NCI-H82 treated with DMSO at 0.1 percent for 48 hours (cell line): ENCODE measurements around the gene GORASP1.

Source experiments
- DNase-seq: peaks from one replicate; lab custom pipeline; 2025; ENCODE audit not compliant: unreplicated experiment; lab: John Stamatoyannopoulos, UW

Gene GORASP1

GRCh38 chr3:39103791-39104552 is 3.5 kb downstream of the GORASP1 start:
- no peak for DNase-seq

GRCh38 chr3:39103324-39103693 is 4.1 kb downstream of the GORASP1 start:
- DNase-seq, result no peak

GRCh38 chr3:39102504-39103323 is 4.7 kb downstream of the GORASP1 start:
- no peak for DNase-seq

- no peak for DNase-seq
Observed at GRCh38 chr3:39101022-39101689, 6.3 kb downstream of the GORASP1 start.

- no peak for DNase-seq
Observed at GRCh38 chr3:39100500-39100886, 6.9 kb downstream of the GORASP1 start.

GRCh38 chr3:39099738-39100499 is 7.5 kb downstream of the GORASP1 start:
- DNase-seq, result no peak

- no peak for DNase-seq
Observed at GRCh38 chr3:39099242-39099641, 8.2 kb downstream of the GORASP1 start.

- DNase-seq, result no peak
Observed at GRCh38 chr3:39098473-39099000, 8.9 kb downstream of the GORASP1 start.

- DNase-seq, result no peak
Observed at GRCh38 chr3:39097716-39098472, 9.5 kb downstream of the GORASP1 start.

GRCh38 chr3:39096775-39097174 is 10.7 kb downstream of the GORASP1 start:
- no peak for DNase-seq

- DNase-seq, result no peak
Observed at GRCh38 chr3:39095778-39096177, 11.6 kb downstream of the GORASP1 start.

- no peak for DNase-seq
Observed at GRCh38 chr3:39094851-39095677, 12.4 kb downstream of the GORASP1 start.

GRCh38 chr3:39090922-39091321 is 16.5 kb downstream of the GORASP1 start:
- DNase-seq, result no peak

GRCh38 chr3:39088889-39089288 is 18.5 kb downstream of the GORASP1 start:
- no peak for DNase-seq

GRCh38 chr3:39088456-39088855 is 19.0 kb downstream of the GORASP1 start:
- DNase-seq, result no peak

GRCh38 chr3:39086144-39086543 is 21.3 kb downstream of the GORASP1 start:
- DNase-seq, result no peak

- no peak for DNase-seq
Observed at GRCh38 chr3:39082666-39083313, 24.6 kb downstream of the GORASP1 start.

GRCh38 chr3:39080026-39080425 is 27.4 kb downstream of the GORASP1 start:
- DNase-seq, result no peak

GRCh38 chr3:39079530-39079929 is 27.9 kb downstream of the GORASP1 start:
- DNase-seq, result no peak
